GM21737 (cell line): ENCODE measurements around the gene NTNG2.
"Not testable (repeated sequence)": the region's sequence is repeated elsewhere in the genome, so short reads cannot be mapped to it uniquely, and the experiment has no call there.

Experiments
- ATAC-seq: cut with Tn5 transposase; IDR thresholded peaks from one replicate; pipeline ENCODE4 v1.9.1; 2021; ENCODE audit warnings: mild to moderate bottlenecking, moderate library complexity; ENCODE audit not compliant: unreplicated experiment

NTNG2 gene

DNA sequence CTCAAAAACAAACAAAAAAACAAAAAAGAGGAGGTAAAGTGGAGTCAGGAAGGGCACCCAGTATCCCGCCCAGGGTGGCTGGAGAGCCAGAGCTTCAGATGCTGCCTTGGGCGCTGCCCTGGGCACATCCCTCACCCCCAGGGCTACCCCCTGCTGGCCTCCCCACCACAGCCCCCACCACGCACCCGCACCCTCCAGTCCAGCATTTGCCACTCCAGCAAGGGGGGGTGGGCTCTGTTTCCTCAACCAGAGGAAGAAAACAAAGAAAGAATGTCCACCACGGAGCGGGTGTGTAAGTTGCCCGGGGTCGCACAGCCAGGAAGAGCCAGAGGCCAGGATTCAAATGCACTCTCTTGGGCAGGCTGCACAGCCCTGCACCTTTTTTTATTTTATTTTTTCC, 86.1 kb downstream of the NTNG2 start:
- ATAC-seq = no peak

- ATAC-seq = no peak
These were observed 87.3 kb downstream of the NTNG2 start for GRCh38 chr9:132249123-132249522.

DNA sequence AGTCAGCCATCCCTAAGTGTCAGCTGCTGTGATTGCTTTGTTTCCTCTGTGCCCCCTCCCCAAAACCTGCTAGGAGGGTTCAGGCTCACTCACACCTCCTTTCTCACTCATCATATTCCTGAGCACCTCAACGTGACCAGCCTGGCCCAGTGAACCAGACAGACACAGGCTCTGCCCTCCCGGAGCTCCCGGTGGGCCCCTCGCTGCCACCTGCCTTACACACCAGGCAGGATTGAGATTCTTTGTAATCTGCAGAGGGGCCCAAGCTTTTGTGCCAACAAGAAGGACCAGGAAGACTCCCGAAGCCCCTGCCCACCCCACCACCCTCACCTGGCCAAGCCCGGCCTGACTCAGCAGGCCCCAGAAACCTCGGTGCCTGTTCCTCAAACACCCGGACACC, 87.8 kb downstream of the NTNG2 start:
- no peak for ATAC-seq

- no peak for ATAC-seq
These were observed 88.7 kb downstream of the NTNG2 start for GRCh38 chr9:132250324-132251262.

GRCh38 chr9:132260846-132261245, 99.0 kb downstream of the NTNG2 start:
- ATAC-seq = no peak

GRCh38 chr9:132266017-132266416, 104.2 kb downstream of the NTNG2 start:
- ATAC-seq = no peak

DNA sequence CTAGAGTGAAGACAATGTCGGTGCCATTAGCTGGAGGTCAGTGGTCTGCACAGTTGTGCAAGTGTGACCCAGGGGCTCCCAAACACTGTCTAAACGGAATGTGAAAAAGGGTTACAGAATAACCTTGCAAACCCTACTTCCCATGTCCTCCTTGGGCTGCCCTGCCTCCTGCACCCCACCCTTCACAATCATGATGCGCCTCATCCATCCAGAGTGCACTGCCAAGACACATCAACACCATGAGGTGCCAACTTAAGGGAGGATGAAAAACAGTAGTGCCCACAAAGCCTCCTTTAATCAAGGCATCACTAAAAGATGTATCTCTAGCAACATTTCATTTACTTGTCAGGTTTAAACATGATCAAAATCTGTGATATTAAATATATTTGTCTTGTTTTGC, 105.8 kb downstream of the NTNG2 start:
- ATAC-seq = no peak

DNA sequence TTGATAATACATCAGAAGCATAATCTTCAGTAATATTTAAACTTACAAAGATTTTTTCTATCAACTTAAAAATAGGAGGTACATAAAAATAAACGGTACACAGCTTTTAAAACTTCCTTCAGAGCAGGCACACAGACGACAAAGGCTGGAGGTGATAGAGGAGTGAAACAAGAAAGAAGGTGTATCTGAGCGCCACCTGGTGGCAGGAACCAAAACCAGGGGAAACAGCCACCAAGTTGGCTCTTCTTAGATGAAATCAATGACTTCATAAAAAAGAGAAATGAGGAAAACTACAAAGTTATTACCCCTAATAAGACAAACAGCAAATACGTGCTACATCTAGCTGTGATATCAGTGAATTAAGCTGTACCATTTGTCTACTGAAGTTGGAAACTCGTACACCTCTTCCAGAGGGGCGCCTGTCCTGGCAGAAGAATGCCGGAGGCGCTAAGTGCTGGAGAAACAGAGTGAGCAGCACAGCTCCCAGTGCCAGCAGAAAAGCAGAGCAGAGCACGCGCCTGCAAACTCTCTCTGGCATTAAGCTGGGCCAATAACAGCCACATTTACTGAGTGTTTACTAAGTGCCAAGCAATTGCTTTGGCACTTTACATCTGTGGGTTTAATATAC, 107.0 kb downstream of the NTNG2 start:
- no peak for ATAC-seq

DNA sequence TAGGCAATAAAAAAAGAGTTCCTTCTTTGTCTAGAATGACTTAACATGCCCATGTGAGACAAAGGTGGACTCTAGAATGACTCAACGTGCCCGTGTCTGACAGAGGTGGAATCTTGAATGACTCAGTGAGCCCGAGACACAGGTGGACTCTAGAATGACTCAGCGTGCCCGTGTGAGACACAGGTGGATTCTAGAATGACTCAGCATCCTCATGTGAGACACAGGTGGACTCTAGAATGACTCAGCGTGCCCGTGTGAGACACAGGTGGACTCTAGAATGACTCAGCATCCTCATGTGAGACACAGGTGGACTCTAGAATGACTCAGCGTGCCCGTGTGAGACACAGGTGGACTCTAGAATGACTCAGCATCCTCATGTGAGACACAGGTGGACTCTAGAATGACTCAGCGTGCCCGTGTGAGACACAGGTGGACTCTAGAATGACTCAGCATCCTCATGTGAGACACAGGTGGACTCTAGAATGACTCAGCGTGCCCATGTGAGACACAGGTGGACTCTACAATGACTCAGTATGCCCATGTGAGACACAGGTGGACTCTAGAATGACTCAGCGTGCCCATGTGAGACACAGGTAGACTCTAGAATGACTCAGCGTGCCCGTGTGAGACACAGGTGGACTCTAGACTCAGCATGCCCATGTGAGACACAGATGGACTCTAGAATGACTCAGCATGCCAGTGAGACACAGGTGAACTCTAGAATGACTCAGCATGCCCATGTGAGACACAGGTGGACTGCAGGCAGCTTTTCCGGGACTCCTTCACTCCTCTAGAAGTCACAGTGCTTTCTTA, 108.1 kb downstream of the NTNG2 start:
- ATAC-seq = not testable (repeated sequence)

DNA sequence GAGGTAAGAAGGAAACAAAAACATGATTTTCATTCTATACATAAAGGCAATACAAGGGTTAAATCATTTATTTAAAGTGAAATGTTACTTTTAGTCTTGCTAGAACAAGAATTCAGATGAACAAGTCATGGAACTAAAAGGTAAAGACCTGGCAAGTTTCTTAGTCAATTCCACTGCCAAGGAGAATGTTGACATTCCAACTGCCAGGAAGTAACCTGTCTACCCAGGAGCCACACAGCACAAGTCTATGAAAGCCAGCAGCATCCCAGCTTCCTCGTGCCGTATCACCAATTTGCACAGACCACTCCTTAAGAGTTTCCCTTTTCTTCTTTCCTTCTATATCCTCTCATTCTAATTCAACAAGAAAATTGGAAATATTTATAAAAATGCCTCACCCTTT, 113.0 kb downstream of the NTNG2 start:
- ATAC-seq = no peak

GRCh38 chr9:132283165-132283564, 121.3 kb downstream of the NTNG2 start:
- no peak for ATAC-seq

- no peak for ATAC-seq
These were observed 122.0 kb downstream of the NTNG2 start for GRCh38 chr9:132283863-132284262.

GRCh38 chr9:132287256-132287760, 125.5 kb downstream of the NTNG2 start:
- no peak for ATAC-seq

GRCh38 chr9:132288361-132288760, 126.5 kb downstream of the NTNG2 start:
- ATAC-seq = no peak

GRCh38 chr9:132288966-132289365, 127.1 kb downstream of the NTNG2 start:
- ATAC-seq = no peak

GRCh38 chr9:132293145-132293721, 131.4 kb downstream of the NTNG2 start:
- no peak for ATAC-seq
